CD4-positive, alpha-beta T cell treated with Interleukin-4 for 4 hours (primary cell): ENCODE results near the gene NEK1.
A peak's percentile ranks its signal among the peaks of the same experiment; 100 is the strongest.
"Not testable (repeated sequence)": the region's sequence is repeated elsewhere in the genome, so short reads cannot be mapped to it uniquely, and the experiment has no call there.

Experiments used
- DNase-seq: peaks from one replicate; pipeline ENCODE4 v3.0.0-alpha.2; 2020

NEK1 gene

DNA sequence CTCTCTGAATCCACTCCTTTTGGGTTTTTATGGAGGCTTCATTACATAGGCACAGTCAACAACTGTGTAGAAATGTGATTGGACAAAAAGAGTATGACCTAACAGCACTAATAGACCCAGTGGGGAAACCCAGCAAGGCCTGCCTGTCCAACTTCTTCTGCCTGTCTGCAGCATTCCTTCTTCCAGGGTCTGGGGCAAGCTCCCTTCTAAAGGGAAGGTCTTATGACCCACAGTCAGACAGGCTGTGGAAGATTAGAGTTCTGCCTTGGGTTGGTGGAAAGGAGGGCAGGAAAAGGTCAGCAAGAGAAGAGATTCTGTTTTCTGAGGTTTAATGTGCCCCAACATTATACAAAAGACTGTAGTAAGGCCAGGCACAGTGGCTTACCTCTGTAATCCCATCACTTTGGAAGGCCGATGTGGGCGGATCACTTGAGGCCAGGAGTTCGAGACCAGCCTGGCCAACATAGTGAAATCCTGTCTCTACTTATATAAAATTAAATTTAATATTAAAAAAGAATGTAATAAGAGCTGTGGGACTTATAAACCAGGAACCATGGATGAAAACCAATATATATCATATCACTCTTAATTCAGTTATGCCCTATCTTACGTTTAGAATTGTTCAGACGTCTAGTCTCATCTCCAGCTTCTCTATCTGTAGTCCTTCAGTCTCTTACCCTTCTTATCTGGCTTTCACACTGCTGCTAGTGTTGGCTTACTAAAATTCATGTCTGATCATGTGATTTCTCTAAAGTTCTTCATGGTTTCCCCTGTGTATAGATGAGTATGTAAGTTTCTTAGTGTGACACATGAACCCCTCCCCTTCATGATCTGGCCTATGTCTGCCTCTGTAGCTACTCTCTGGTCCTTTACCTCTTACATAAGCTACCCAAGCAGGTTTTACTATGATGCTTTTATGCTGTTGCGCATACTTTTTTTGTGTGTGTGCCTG is 14.2 kb upstream of the NEK1 start:
- DNase-seq: peak; percentile 39

DNA sequence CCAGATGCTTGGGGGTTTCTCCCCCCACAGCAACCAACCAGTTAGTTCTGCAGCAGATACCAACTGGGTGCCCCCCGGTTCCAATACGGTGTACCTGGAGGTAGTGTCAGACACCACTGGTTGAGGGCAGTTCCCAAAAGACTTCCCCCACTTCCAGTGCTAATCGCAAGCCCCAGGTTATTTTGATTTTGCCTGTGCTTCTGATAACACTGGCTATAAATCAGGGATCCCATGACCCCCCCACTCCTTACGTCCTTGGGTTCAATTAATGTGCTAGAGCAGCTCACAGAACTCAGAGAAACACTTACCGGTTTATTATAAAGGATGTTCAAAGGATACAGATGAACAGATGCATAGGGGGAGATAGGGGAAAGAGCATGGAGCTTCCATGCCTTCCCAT is 13.5 kb upstream of the NEK1 start:
- no peak for DNase-seq

- not testable (repeated sequence) for DNase-seq
These were observed 11.6 kb upstream of the NEK1 start for GRCh38 chr4:169624012-169624411.

DNA sequence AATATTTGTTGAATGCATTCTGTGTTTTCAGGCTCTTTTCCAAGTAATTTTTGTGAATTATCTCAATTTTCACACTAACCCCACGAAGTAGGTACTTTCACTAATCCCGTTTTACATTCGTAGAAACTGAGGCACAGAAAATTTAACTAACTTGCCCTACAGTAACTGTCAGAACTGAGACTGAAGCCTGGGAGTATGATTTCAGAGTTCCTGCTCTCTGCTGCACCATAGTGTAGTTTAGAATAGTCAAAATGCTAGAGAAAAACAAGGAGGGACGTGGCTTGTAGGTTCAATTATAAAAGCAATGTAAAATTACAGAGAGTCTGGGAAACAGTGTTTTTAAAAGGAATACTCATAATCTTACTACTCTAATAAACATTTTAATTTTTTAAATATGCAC is 10.2 kb upstream of the NEK1 start:
- DNase-seq: no peak

DNA sequence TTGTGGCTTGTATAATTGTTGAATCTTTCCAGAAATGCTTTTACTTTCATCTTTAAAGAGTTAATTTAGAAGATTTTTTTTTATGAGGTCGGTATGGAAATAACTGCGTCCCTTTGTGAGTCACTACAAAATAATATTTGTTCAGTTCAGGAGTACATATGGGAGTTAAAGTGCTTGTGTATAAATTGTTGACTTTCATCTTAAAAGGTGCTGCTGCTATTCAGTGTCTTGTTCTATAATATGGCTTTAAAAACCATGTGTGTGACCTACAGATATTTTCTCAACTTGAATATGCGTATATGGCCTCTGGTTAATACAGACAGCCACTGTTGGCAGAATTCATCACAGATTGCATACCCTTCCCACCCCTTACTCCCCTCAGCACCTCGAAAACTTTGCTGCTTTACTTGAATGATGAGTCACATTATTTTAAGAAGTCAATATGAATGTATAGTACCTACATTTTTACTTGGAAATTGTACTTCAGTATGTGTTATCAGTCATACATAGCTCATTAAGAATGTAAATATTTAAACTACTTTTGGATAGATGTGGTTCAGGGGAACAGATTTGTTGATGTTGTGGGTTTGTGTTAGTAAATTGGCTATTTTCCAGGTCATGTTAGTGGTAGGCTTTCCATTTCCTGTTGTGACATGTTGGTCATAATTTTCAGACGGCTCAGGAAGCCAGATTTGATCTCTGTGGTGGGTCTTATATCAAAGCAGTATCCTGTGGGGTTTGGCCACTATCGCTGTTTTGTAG is 9.5 kb upstream of the NEK1 start:
- DNase-seq: peak; percentile 94

DNA sequence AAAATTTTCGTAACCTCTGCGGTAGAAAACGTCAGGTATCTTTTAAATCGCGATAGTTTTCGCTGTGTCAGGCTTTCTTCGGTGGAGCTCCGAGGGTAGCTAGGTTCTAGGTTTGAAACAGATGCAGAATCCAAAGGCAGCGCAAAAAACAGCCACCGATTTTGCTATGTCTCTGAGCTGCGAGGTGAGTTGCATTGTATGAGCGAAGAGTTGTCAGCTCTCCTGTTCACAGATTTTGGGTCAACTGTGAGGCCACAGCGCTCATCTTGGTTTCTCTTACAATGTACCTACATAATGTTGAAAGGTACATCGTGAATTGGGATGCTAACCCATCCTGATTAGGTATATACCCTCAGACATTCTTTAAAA is 8.5 kb upstream of the NEK1 start:
- no peak for DNase-seq

GRCh38 chr4:169619958-169620879 is 7.8 kb upstream of the NEK1 start, which contains the start of gene CLCN3:
Gene CLCN3 (plus strand): TSS chr4:169620578. CDS start chr4:169635929, 15,351 bp downstream.
- peak; percentile 92 for DNase-seq

- peak; percentile 73 for DNase-seq
These were observed 7.2 kb upstream of the NEK1 start for GRCh38 chr4:169619518-169619957.

DNA sequence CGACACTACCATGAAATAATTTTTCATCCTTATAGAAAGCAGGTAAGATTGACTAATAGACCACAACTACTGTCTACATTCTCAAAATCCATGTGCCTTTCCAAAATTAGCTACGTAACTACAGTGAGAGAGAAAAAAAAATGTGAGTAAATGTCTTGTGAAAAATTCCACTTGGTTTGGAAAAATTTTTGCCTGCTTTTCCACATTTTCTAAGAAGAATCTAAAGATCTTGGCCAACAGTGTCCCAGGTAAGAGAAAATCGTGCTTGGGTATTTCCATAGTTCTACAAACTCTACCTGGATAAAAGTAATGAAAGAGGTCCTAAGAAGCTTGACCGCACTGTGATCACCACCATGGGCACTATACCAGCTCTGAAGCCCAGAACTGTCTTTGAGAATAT is 6.6 kb upstream of the NEK1 start:
- DNase-seq: no peak

DNA sequence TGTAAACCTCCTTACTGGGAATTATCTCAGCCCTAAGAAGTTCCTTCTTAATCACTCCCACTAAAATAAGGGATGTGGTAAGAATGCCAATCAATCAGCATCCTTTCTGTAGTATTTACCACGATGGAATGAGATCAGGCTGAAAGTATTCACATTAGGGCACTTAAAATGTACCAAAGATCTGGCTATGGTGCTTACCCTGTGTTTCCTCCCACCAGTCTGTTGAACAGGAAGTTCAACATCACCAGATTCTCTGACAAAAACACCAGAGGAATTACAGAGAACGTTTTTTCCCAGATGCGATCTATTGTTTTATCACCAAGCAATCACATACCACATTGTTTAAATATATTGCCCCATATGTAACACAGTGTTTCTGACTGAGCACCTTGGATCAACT is 5.9 kb upstream of the NEK1 start:
- peak; percentile 42 for DNase-seq

GRCh38 chr4:169617306-169617705 is 4.9 kb upstream of the NEK1 start:
- no peak for DNase-seq

GRCh38 chr4:169616846-169617245 is 4.5 kb upstream of the NEK1 start:
- no peak for DNase-seq

GRCh38 chr4:169615467-169616106 is 3.2 kb upstream of the NEK1 start:
- DNase-seq: peak; percentile 60

DNA sequence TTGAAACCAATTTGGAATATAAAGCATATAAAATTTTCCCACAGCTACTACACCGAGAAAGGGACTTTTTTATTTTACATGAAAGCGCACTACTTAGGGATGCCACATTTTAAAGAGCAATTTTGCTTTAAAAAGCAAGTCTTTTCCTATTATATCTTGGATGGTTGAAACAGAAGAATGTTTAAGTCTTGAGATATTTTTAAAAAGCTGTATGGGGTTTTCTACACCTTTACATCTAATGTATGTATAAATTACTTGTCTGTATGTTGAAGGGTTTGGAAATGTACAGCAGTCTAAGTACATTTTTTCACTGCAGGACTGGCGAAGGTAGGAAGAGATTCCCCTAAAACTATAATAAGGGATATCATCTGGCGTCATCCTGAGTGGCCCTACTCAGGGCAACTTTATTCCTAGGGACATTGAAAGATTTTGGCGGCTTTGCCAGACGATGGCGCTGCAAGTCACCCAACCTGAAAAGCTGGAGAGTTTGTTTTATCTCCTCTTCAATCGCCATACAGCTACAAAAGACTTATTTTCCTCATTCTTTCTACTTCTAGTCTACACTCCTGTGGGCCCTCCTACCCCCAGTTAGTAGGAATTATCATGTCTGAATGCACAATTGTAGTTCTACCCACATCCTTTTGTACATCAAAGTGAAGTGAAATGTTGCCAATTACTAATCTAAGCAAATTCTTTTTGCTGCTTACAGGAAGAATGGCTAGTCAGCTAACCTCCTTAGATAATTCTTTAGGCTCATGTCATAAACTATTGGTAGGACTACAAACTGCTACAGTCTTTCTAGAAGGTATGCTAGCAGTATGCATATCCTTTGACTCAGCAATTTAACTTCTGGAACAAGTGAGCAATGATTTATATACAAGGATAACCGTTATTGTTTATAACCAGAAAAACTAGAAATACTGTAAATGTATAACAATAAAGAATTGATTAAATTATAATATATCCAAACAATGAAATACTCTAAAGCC is 782 bp upstream of the NEK1 start:
- DNase-seq: peak; percentile 91

GRCh38 chr4:169611157-169611556 is 1.2 kb downstream of the NEK1 start:
- no peak for DNase-seq

DNA sequence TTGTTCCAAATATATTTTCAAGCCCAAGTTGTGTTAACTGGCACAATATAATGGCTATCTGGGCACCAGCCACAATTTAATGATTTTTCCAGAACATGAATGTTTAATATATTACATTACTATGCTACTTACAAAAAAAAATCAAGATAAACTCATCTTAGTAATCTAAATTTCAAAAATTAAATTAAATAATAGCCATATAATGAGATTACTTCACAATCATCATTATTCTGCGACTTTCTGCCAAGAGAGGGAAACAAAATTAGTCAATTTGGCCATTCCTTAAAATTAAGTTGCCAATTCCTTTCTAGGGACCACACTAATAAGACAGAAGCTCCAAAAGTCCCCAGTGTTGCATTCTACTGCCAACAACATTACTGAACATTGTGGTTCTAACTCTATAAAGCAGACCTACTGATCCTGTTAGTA is 7.5 kb downstream of the NEK1 start:
- no peak for DNase-seq

DNA sequence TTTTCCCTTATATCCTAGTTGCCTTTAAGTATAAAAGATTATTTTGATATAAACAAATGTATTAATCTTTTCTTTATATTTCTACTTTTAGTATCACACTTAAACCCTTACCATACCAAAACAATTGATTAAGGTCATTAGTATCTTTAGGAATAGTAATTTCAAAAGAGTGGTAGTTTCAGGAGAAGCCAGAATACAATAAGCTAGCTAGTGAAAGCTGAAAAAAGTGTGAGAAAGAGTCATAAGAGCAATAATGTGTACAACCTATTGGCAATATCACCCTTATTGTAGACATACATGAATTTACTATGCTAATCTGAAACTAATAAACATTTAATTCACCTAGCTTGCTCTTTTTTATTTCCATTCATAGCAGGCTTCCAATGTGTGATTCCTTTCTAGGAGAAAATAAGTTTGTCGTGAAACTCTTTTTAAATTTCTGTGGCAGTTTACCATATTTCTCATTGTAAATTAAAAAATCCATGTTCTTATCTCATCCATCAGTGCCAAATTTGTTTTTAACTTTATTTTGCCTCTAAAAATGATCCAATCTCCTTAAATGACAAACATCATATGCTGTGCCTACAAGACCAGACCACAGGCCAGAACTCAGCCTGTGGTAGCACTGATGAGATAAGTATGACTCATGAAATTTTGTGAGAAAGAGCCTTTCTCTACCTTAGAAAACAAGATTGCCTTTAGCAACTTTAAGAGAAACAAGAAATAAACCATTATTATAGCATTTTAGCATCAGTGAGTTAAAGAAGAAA is 8.1 kb downstream of the NEK1 start:
- peak; percentile 59 for DNase-seq

- DNase-seq: no peak
These were observed 9.1 kb downstream of the NEK1 start for GRCh38 chr4:169603312-169603711.

DNA sequence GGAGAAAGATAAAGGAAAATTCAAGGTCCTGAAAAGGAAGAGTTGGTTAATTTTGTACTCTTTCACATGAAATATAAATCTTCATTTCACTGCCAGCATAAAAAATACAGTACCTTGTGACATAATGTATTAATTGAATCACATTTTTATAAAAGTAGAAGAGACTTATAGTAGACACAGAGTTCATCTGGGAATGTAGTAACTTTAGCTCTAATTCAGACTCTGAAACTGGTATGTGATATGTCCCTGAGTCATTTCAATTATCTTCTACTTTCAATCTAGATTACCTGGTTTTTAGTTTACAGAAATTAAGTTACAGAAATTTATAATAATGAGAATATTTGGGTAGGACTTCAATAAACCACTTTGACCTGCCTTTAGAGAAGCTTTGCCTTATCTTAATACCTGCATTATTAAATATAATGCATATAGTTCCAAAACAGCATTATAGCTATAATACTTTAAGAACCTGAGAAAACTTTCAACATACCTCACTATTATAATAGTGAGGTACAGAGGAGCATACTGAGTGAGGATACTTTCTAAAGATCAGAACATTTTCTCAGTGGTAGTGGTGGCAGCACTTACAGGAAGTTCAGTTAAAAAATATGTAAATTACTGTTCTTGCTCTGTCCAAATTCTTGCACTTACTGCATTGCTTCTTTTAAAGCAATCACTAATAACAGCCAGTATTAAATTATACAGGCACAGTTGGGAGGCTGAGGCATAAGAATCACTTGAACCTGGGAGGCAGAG is 11.2 kb downstream of the NEK1 start:
- DNase-seq: no peak
